ENCODE data around the gene ZNF555.

ZNF555 gene

DNA sequence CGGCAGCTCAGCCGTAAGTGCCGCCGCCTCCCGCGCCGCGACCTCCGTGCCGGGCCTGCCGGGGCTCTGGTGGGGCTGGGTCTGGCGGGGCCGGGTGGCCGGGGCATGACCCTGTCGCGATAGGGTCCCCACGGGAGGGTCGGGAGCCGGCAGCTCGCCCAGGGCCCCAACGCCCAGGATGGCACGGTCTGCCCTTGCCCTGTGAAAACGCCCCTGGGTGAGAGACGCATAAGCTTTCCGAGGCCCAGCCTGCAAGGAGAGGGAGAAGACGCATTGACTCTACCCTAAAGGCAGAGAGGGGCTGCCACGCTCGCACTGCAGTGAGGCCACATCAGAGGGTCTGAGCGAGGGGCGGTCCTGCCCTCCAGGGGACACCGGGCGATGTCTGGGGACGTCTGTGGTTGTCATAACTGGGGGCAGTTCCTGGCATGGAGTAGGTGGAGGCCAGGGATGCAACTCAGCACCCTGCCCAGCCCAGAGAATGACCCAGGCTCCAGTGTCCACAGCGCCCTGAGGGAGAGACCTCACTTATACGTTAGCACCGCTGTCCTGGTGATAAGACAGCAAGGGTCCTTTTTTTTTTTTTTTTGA lies 21.1 kb upstream of the ZNF555 start:
- Histone ChIP-seq H3K9me2 (replicated peaks; ENCODE audit: control insufficient read depth, low read length) (no peaks in the 10 kb centered on the region), H3F3A (ENCODE audit: control insufficient read depth, insufficient read depth) (no peaks in the 10 kb centered on the region; the same call in 1 of the 2 replicates), H3K27me3 (ENCODE audit: control insufficient read depth, low read length) (no peaks in the 10 kb centered on the region), H4K20me1 (ENCODE audit: control insufficient read depth, insufficient read depth, low read depth, low read length) (no peaks in the 10 kb centered on the region), H3K36me3 (ENCODE audit: control insufficient read depth, low read length) (no peaks in the 10 kb centered on the region), H3K9me3 (ENCODE audit: control insufficient read depth, insufficient read depth, low read length) (no peaks in the 10 kb centered on the region), H3K79me2 (ENCODE audit: control insufficient read depth, low read length) (0 out of 2 replicates have a peak, but pooled peaks cover 4% of the 10 kb centered on the region), H3K4me2 (ENCODE audit: low read length) (peak overlapping the region; percentile 79), H3K4me3 (ENCODE audit: low read length) (peak overlapping the region; percentile 95), H3K27ac (ENCODE audit: low read depth, low read length) (no peak overlapping the region), H3K4me1 (ENCODE audit: control insufficient read depth, low read length) (peaks cover 4% of the 10 kb centered on the region)
- TF ChIP-seq, protein P1, sequence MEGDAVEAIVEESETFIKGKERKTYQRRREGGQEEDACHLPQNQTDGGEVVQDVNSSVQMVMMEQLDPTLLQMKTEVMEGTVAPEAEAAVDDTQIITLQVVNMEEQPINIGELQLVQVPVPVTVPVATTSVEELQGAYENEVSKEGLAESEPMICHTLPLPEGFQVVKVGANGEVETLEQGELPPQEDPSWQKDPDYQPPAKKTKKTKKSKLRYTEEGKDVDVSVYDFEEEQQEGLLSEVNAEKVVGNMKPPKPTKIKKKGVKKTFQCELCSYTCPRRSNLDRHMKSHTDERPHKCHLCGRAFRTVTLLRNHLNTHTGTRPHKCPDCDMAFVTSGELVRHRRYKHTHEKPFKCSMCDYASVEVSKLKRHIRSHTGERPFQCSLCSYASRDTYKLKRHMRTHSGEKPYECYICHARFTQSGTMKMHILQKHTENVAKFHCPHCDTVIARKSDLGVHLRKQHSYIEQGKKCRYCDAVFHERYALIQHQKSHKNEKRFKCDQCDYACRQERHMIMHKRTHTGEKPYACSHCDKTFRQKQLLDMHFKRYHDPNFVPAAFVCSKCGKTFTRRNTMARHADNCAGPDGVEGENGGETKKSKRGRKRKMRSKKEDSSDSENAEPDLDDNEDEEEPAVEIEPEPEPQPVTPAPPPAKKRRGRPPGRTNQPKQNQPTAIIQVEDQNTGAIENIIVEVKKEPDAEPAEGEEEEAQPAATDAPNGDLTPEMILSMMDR (IDR thresholded peaks at IDR 0.05; ENCODE audit: low read depth, low read length, poor library complexity, severe bottlenecking): no peak
- no peak for TF ChIP-seq EZH2phosphoT487 (IDR thresholded peaks at IDR 0.05; ENCODE audit: borderline replicate concordance, low read length)

DNA sequence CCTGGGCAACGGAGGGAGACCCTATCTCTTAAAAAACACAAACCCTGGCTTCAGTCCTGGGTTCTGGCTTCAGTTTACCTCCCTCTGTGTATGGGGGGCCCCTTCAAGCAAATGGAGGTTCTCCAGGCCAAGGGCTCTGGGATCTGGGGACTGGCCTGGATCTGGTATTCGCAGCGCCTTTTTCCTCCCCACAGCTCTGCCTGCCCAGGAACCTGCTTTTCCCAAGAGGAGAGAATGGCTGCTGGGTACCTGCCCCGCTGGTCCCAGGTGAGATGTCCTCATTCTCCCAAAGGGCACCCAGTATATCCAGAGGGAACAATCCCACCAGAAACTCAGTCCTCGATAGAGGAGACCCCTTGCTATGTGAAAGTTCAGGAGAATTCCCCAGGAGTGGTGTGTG lies 18.4 kb upstream of the ZNF555 start:
- H3K4me3 ChIP-seq (ENCODE audit: low read length): no peak overlapping the region
- H3K9me2 ChIP-seq (replicated peaks; ENCODE audit: control insufficient read depth, low read length): no peaks in the 10 kb centered on the region
- no peaks in the 10 kb centered on the region for H4K20me1 ChIP-seq (ENCODE audit: control insufficient read depth, insufficient read depth, low read depth, low read length)
- H3K27ac ChIP-seq (ENCODE audit: low read depth, low read length): no peak overlapping the region
- no peaks in the 10 kb centered on the region for H3K36me3 ChIP-seq (ENCODE audit: control insufficient read depth, low read length)
- TF ChIP-seq, protein P1 (IDR thresholded peaks at IDR 0.05; ENCODE audit: low read depth, low read length, poor library complexity, severe bottlenecking): no peak
- no peak for TF ChIP-seq EZH2phosphoT487 (IDR thresholded peaks at IDR 0.05; ENCODE audit: borderline replicate concordance, low read length)
- H3K4me2 ChIP-seq (ENCODE audit: low read length): no peak overlapping the region
- H3K27me3 ChIP-seq (ENCODE audit: control insufficient read depth, low read length): no peaks in the 10 kb centered on the region
- peaks cover 4% of the 10 kb centered on the region for H3K4me1 ChIP-seq (ENCODE audit: control insufficient read depth, low read length)
- no peaks in the 10 kb centered on the region for H3K9me3 ChIP-seq (ENCODE audit: control insufficient read depth, insufficient read depth, low read length)
- 0 out of 2 replicates have a peak, but pooled peaks cover 4% of the 10 kb centered on the region for H3K79me2 ChIP-seq (ENCODE audit: control insufficient read depth, low read length)
- H3F3A ChIP-seq (ENCODE audit: control insufficient read depth, insufficient read depth): no peaks in the 10 kb centered on the region

DNA sequence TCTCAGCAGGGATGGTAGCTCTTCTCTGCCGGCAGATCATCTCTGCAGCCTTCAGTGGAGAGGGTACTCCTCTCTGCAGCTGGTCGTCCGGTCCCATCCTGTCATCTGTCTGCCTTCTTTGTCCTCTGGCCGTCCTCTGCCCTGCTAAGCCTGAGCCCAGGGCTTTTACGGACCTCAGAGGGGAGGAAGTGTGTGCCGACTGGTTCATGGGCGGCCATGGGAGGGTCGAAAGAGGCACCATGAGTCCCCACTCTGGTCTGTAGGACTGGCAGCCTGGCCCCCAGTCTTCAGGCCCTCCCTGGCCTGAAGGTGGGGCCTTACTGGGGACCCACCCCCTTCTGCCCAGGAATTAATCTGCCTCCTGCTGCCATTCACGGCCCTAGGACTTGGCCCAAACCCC lies 17.6 kb upstream of the ZNF555 start:
- H3F3A ChIP-seq (ENCODE audit: control insufficient read depth, insufficient read depth): no peaks in the 10 kb centered on the region
- no peak overlapping the region for H3K27ac ChIP-seq (ENCODE audit: low read depth, low read length)
- H3K27me3 ChIP-seq (ENCODE audit: control insufficient read depth, low read length): no peaks in the 10 kb centered on the region
- H3K4me3 ChIP-seq (ENCODE audit: low read length): no peak overlapping the region
- H3K79me2 ChIP-seq (ENCODE audit: control insufficient read depth, low read length): 0 out of 2 replicates have a peak, but pooled peaks cover 4% of the 10 kb centered on the region
- H3K9me3 ChIP-seq (ENCODE audit: control insufficient read depth, insufficient read depth, low read length): no peaks in the 10 kb centered on the region
- no peak overlapping the region for H3K4me2 ChIP-seq (ENCODE audit: low read length)
- no peaks in the 10 kb centered on the region for H3K36me3 ChIP-seq (ENCODE audit: control insufficient read depth, low read length)
- peaks cover 4% of the 10 kb centered on the region for H3K4me1 ChIP-seq (ENCODE audit: control insufficient read depth, low read length)
- no peaks in the 10 kb centered on the region for H3K9me2 ChIP-seq (replicated peaks; ENCODE audit: control insufficient read depth, low read length)
- no peaks in the 10 kb centered on the region for H4K20me1 ChIP-seq (ENCODE audit: control insufficient read depth, insufficient read depth, low read depth, low read length)
- TF ChIP-seq EZH2phosphoT487 (IDR thresholded peaks at IDR 0.05; ENCODE audit: borderline replicate concordance, low read length): no peak
- TF ChIP-seq, protein P1 (IDR thresholded peaks at IDR 0.05; ENCODE audit: low read depth, low read length, poor library complexity, severe bottlenecking): no peak
